ENCODE data around the gene GJB6.

DNA sequence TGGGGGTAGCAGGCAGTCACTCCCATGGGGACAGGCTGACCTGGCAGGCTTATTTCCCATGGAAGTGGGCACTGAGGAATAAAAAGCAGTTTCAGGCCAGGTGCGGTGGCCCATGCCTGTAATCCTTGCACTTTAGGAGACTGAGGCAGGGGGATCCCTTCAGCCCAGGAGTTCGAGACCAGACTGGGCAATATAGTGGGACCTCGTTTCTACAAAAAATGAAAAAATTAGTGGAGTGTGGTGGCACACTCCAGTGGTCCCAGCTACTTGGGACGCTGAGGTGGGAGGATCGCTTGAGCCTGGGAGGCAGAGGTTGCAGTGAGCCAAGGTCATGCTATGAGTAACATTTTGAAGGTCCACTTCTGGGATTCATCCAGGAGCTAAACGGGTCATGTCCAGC lies 45.3 kb downstream of the GJB6 start:
- TF ChIP-seq, protein P1, sequence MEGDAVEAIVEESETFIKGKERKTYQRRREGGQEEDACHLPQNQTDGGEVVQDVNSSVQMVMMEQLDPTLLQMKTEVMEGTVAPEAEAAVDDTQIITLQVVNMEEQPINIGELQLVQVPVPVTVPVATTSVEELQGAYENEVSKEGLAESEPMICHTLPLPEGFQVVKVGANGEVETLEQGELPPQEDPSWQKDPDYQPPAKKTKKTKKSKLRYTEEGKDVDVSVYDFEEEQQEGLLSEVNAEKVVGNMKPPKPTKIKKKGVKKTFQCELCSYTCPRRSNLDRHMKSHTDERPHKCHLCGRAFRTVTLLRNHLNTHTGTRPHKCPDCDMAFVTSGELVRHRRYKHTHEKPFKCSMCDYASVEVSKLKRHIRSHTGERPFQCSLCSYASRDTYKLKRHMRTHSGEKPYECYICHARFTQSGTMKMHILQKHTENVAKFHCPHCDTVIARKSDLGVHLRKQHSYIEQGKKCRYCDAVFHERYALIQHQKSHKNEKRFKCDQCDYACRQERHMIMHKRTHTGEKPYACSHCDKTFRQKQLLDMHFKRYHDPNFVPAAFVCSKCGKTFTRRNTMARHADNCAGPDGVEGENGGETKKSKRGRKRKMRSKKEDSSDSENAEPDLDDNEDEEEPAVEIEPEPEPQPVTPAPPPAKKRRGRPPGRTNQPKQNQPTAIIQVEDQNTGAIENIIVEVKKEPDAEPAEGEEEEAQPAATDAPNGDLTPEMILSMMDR (conservative IDR thresholded peaks at IDR 0.05; ENCODE audit: low read depth in 2 of 2): no peak
- no peak for TF ChIP-seq POLR2AphosphoS5 (IDR thresholded peaks at IDR 0.05; ENCODE audit: low read depth)
- TF ChIP-seq, protein P2, sequence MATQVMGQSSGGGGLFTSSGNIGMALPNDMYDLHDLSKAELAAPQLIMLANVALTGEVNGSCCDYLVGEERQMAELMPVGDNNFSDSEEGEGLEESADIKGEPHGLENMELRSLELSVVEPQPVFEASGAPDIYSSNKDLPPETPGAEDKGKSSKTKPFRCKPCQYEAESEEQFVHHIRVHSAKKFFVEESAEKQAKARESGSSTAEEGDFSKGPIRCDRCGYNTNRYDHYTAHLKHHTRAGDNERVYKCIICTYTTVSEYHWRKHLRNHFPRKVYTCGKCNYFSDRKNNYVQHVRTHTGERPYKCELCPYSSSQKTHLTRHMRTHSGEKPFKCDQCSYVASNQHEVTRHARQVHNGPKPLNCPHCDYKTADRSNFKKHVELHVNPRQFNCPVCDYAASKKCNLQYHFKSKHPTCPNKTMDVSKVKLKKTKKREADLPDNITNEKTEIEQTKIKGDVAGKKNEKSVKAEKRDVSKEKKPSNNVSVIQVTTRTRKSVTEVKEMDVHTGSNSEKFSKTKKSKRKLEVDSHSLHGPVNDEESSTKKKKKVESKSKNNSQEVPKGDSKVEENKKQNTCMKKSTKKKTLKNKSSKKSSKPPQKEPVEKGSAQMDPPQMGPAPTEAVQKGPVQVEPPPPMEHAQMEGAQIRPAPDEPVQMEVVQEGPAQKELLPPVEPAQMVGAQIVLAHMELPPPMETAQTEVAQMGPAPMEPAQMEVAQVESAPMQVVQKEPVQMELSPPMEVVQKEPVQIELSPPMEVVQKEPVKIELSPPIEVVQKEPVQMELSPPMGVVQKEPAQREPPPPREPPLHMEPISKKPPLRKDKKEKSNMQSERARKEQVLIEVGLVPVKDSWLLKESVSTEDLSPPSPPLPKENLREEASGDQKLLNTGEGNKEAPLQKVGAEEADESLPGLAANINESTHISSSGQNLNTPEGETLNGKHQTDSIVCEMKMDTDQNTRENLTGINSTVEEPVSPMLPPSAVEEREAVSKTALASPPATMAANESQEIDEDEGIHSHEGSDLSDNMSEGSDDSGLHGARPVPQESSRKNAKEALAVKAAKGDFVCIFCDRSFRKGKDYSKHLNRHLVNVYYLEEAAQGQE (IDR thresholded peaks at IDR 0.05; ENCODE audit: unreplicated experiment): no peak
- TF ChIP-seq EZH2phosphoT487 (IDR thresholded peaks at IDR 0.05; ENCODE audit: unreplicated experiment): no peak
- TF ChIP-seq, protein P3, sequence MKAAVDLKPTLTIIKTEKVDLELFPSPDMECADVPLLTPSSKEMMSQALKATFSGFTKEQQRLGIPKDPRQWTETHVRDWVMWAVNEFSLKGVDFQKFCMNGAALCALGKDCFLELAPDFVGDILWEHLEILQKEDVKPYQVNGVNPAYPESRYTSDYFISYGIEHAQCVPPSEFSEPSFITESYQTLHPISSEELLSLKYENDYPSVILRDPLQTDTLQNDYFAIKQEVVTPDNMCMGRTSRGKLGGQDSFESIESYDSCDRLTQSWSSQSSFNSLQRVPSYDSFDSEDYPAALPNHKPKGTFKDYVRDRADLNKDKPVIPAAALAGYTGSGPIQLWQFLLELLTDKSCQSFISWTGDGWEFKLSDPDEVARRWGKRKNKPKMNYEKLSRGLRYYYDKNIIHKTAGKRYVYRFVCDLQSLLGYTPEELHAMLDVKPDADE (IDR thresholded peaks at IDR 0.05): no peak
- no peak for TF ChIP-seq EZH2 (IDR thresholded peaks at IDR 0.05; ENCODE audit: low read depth, unreplicated experiment)
- TF ChIP-seq JUNB (IDR thresholded peaks at IDR 0.05; ENCODE audit: unreplicated experiment): no peak
- TF ChIP-seq CREB1 (CRISPR knock-in tag; IDR thresholded peaks at IDR 0.05; ENCODE audit: low read depth): no peak
- TF ChIP-seq, protein P4, sequence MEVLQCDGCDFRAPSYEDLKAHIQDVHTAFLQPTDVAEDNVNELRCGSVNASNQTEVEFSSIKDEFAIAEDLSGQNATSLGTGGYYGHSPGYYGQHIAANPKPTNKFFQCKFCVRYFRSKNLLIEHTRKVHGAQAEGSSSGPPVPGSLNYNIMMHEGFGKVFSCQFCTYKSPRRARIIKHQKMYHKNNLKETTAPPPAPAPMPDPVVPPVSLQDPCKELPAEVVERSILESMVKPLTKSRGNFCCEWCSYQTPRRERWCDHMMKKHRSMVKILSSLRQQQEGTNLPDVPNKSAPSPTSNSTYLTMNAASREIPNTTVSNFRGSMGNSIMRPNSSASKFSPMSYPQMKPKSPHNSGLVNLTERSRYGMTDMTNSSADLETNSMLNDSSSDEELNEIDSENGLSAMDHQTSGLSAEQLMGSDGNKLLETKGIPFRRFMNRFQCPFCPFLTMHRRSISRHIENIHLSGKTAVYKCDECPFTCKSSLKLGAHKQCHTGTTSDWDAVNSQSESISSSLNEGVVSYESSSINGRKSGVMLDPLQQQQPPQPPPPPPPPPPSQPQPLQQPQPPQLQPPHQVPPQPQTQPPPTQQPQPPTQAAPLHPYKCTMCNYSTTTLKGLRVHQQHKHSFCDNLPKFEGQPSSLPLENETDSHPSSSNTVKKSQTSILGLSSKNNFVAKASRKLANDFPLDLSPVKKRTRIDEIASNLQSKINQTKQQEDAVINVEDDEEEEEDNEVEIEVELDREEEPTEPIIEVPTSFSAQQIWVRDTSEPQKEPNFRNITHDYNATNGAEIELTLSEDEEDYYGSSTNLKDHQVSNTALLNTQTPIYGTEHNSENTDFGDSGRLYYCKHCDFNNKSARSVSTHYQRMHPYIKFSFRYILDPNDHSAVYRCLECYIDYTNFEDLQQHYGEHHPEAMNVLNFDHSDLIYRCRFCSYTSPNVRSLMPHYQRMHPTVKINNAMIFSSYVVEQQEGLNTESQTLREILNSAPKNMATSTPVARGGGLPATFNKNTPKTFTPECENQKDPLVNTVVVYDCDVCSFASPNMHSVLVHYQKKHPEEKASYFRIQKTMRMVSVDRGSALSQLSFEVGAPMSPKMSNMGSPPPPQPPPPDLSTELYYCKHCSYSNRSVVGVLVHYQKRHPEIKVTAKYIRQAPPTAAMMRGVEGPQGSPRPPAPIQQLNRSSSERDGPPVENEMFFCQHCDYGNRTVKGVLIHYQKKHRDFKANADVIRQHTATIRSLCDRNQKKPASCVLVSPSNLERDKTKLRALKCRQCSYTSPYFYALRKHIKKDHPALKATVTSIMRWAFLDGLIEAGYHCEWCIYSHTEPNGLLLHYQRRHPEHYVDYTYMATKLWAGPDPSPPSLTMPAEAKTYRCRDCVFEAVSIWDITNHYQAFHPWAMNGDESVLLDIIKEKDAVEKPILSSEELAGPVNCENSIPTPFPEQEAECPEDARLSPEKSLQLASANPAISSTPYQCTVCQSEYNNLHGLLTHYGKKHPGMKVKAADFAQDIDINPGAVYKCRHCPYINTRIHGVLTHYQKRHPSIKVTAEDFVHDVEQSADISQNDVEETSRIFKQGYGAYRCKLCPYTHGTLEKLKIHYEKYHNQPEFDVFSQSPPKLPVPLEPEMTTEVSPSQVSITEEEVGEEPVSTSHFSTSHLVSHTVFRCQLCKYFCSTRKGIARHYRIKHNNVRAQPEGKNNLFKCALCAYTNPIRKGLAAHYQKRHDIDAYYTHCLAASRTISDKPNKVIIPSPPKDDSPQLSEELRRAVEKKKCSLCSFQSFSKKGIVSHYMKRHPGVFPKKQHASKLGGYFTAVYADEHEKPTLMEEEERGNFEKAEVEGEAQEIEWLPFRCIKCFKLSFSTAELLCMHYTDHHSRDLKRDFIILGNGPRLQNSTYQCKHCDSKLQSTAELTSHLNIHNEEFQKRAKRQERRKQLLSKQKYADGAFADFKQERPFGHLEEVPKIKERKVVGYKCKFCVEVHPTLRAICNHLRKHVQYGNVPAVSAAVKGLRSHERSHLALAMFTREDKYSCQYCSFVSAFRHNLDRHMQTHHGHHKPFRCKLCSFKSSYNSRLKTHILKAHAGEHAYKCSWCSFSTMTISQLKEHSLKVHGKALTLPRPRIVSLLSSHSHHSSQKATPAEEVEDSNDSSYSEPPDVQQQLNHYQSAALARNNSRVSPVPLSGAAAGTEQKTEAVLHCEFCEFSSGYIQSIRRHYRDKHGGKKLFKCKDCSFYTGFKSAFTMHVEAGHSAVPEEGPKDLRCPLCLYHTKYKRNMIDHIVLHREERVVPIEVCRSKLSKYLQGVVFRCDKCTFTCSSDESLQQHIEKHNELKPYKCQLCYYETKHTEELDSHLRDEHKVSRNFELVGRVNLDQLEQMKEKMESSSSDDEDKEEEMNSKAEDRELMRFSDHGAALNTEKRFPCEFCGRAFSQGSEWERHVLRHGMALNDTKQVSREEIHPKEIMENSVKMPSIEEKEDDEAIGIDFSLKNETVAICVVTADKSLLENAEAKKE (CRISPR knock-in tag; IDR thresholded peaks at IDR 0.05): no peak
